Heart left ventricle (tissue), 13 donors: Measurements from ENCODE around the gene RAB17.

Experiments used
- POLR2A ChIP-seq, 2 donors: fragments of 450-650 bp; IDR thresholded peaks; one replicate each; pipeline ENCODE4 v1.6.1; 2017; ENCODE audit warnings: antibody characterized with exemption in 2 of 2, mild to moderate bottlenecking in 2 of 2, moderate library complexity in 2 of 2
- TF ChIP-seq, protein P1 (sequence below), 12 donors: fragments of 200-600 bp; sonication (generic) in 4 of 12; IDR thresholded peaks; one replicate each; pipeline versions ENCODE4 v1.5.0 to v1.8.0; 2018 to 2022; ENCODE audit warnings: antibody characterized with exemption in 12 of 12, mild to moderate bottlenecking in 5 of 12
- donor health status: ischemic (EF 13 %, LVEDD 7.1; RV severe dilation, severe dysfunction).
- donor health status: DM: no; HTN: yes; CAD: no.
- donor health status: DM: no; HTN: no; CAD: no.
- donor health status: ischemic (EF 25% LVEDD 6.9; RV normal size, moderate dysfunction).
- donor health status: ischemic (EF 25% LVEDD 5.7; RV mildly dilated, moderate dysfunction).
- donor health status: ischemic (EF 35%, LVEDD 5.7; RV mildly dilated, moderate dysfunction).
- donor health status: nonischemic (EF 11% LVEDD 7.7; RV severe dilation, severe dysfunction).
- donor health status: DM: yes; HTN: yes; CAD: no.
- donor health status: PGD.
- donor health status: ischemic (EF 29% LVEDD 5.4; RV normal size, mild dysfunction).
- donor health status: nonischemic (EF 23%, LVEDD 6.1; RV moderate dilation, normal function).

- TF ChIP-seq, protein P1, sequence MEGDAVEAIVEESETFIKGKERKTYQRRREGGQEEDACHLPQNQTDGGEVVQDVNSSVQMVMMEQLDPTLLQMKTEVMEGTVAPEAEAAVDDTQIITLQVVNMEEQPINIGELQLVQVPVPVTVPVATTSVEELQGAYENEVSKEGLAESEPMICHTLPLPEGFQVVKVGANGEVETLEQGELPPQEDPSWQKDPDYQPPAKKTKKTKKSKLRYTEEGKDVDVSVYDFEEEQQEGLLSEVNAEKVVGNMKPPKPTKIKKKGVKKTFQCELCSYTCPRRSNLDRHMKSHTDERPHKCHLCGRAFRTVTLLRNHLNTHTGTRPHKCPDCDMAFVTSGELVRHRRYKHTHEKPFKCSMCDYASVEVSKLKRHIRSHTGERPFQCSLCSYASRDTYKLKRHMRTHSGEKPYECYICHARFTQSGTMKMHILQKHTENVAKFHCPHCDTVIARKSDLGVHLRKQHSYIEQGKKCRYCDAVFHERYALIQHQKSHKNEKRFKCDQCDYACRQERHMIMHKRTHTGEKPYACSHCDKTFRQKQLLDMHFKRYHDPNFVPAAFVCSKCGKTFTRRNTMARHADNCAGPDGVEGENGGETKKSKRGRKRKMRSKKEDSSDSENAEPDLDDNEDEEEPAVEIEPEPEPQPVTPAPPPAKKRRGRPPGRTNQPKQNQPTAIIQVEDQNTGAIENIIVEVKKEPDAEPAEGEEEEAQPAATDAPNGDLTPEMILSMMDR (IDR thresholded peaks at IDR 0.05), result no peak
- no peak for TF ChIP-seq POLR2A (IDR thresholded peaks at IDR 0.05)
These were observed 58.4 kb downstream of the RAB17 start for GRCh38 chr2:237532160-237532559.
